Activated T-cell treated with anti-CD3 and anti-CD28 coated beads for 48 hours (primary cell): Measurements from ENCODE around the gene PTPRR.

ENCODE experiments used
- DNase-seq: peaks from one replicate; pipeline ENCODE4 v3.0.0-alpha.2; 2020; ENCODE audit warnings: low read depth

Gene PTPRR

GRCh38 chr12:70918321-70918720, 2.2 kb downstream of the PTPRR start:
- no peak for DNase-seq

GRCh38 chr12:70910666-70911065, 9.9 kb downstream of the PTPRR start:
- no peak for DNase-seq

GRCh38 chr12:70908978-70909377, 11.6 kb downstream of the PTPRR start:
- DNase-seq: no peak

GRCh38 chr12:70907412-70907811, 13.1 kb downstream of the PTPRR start:
- no peak for DNase-seq

GRCh38 chr12:70895956-70896355, 24.6 kb downstream of the PTPRR start:
- DNase-seq: no peak

GRCh38 chr12:70892593-70892992, 27.9 kb downstream of the PTPRR start:
- no peak for DNase-seq

- DNase-seq: no peak
These were observed 29.4 kb downstream of the PTPRR start for GRCh38 chr12:70890895-70891832.

- DNase-seq: no peak
These were observed 34.6 kb downstream of the PTPRR start for GRCh38 chr12:70885956-70886355.

DNA sequence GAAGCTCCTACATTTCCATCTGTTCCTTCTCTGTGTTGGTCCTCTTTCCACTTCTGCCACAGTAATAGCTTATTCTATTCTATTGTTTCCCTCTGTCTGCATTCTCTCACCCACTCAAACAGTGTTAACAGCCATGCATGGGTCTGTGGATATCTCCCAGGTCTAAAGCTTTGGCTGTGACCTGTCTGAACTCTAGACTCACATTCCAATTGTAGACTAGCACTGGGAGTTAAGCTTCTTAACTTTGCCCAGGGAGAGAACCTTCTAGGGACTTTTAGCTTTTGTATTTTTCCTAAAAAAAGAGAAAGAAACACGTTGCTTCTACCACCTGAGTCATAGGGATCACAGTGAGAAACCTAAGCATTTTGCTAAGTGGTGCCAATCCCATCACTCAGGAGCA, 36.7 kb downstream of the PTPRR start:
- DNase-seq: no peak

DNA sequence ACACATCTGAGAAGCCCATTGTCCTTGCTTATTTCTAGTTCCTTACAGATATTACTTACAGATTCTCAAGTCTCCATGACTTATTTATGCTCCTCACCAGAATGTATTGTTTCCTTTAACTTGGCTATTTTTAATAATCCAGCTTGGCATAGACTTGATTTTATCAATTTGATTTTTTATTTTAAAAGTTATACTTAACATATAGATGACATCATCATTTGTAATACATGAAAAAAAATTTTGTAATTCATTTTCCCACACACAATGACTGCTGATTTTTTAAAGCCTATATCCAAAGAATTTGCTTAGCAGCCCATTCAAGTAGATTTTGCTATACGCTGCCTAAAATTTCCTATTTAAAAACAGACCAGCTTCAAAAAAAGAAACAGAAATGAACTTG, 39.8 kb downstream of the PTPRR start:
- DNase-seq: no peak

DNA sequence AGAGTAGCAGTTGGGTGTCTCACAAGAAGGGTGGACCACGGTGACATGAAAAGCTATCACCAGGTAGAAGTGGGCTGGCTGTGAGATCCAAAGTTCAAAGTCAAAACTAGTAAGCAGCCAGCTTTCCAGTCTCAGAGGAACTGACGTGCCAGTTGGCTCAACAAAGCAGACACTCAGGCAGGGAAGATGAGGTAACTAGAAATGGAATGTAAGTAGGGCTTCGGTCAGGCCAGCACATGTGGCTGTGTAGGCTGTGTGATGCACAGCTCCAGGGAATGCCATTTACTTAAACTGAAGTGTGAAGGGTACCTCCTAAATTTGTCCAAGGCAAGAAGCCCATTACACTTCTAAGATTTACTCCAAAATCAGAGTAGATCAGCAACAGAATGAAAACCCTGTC, 43.6 kb downstream of the PTPRR start:
- DNase-seq: no peak

GRCh38 chr12:70875628-70876027, 44.9 kb downstream of the PTPRR start:
- DNase-seq: no peak

DNA sequence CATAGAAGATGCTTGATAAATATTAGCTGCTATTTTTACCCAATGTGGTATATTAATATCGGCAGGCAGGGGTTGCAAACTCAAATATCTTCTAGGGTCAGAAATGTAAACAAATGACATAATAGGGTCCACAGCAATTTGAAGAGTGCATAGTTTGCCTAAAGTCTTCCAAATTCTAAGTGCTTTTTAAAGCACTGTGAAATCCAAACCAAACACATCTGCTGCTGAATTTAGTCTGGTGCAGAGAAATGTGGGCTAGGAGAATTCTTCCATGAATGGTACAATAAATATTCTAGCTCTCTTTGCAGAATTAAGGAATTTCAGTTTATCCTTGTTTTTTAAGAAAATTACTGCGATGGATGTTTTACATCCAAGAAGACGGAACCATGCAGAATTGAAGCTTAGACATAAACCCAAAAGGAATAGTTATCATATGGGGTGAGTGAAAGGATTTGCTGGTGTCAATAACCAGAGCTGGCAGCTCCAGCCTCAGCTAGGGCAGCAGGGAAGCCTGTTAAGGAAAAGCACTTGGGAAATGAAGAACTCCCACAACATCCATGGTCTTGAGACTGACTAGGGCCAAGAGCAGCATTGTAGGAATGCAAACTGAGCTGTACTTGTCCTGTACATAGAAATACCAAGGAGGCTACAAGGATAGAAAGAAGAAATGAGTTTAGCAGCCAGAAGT, 65.5 kb downstream of the PTPRR start:
- DNase-seq: no peak

- no peak for DNase-seq
These were observed 66.4 kb downstream of the PTPRR start for GRCh38 chr12:70854138-70854537.

- no peak for DNase-seq
These were observed 67.2 kb downstream of the PTPRR start for GRCh38 chr12:70853326-70853725.

DNA sequence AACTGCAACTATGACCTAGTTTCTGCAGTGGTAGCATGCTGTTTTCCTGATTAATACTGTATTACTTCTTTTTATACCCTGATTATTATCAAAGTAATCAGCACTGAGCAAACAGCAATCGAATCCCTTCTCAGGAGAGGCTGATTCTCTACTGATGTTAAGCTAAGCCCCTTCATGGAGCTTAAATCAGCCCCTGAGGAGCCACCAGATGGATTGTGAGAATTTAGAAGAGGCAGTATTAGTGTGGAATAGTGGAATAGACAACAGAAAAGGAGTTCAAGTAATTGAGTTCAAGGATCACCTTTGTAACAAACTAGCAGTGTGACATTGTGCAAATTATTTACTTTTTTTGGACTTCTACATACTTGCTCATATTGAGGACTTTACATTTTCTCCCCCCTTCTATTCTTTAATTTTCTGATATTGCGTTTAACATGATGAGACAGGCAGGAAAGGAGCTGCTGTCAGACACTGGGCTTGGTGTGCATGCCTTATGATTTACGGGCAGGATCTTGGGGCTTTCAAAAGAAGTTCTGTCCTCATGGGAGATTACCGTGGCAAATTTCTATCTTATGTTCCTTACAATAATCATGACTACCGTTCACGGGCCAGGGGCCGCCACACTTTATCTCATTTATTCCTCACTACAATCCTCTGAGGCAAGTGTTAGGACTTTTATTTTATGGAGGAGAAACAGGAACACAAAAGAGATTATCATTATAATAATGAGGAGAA, 68.0 kb downstream of the PTPRR start:
- DNase-seq: no peak

DNA sequence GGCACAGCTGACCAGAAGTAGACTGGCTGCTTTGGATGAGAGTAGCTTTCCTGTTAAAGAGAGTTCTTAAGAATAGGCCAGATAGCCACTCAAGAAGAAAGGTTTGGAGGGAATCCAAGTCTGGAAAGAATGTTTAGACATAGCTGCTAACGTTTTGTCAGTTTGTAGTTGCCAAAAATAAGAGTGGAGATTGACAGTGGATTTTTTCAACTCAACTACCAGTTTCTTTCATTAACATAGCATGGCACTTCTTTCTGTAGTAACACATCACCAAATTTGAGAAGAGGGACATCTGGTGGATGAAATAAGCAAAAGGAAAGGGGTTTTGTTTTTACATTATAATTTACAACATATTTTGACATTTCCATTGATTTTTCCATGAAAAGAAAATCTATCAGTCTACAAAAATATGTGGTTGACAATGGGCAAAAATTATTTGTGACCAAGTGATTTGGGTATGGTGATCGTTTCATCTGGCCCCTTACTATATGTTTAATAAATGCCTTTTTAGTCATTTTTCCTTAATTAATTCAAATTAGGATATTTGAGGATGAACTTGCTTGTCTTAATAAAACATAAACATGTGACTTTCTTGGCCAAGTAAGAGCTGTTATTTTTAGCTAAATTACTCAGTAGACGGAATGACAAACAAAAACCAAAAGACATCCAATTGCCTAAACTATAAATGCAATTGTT, 71.1 kb downstream of the PTPRR start:
- no peak for DNase-seq

- no peak for DNase-seq
These were observed 72.7 kb downstream of the PTPRR start for GRCh38 chr12:70847871-70848270.

DNA sequence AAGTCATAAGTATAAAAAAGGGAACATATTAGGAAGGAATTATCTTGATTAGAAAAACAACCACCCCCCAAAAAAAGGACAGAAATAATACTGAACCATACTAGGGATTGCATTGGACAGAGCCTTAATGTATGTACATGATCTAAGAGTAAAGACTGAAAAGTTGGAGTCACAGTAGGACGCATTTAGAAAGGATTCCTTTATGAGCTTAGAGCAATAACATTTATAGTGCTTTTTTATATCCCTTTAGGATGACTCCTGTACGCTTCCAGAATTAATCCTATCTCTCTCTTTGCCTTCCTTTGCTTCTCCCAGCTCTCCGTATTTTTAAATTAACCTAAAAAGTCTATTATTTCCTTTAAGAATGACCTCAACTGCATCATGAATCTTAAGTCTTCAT, 75.3 kb downstream of the PTPRR start:
- DNase-seq: no peak

GRCh38 chr12:70843363-70843762, 77.2 kb downstream of the PTPRR start:
- no peak for DNase-seq

- no peak for DNase-seq
These were observed 77.6 kb downstream of the PTPRR start for GRCh38 chr12:70842942-70843341.

- no peak for DNase-seq
These were observed 78.4 kb downstream of the PTPRR start for GRCh38 chr12:70842136-70842535.
